GM12874 (cell line): ENCODE results near the gene FANCG.

Source experiments
- CTCF ChIP-seq: IDR thresholded peaks from 2 replicates; pipeline ENCODE4 v1.5.1; 2011; ENCODE audit warnings: low read depth, mild to moderate bottlenecking, control low read depth, low read length, moderate library complexity; ENCODE audit not compliant: insufficient read depth

Gene FANCG

GRCh38 chr9:35079426-35080341 is at the start of gene FANCG:
Gene FANCG (minus strand): TSS chr9:35079942. CDS start chr9:35079524, 418 bp downstream.
- TF ChIP-seq CTCF: no peak

GRCh38 chr9:35116898-35117551 is 37.3 kb upstream of the FANCG start:
- TF ChIP-seq CTCF: peak; percentile 89

- no peak for TF ChIP-seq CTCF
These were observed 36.8 kb upstream of the FANCG start for GRCh38 chr9:35116539-35116897.

GRCh38 chr9:35115680-35116538 is 36.2 kb upstream of the FANCG start, which contains the start of gene ATOSB:
Gene ATOSB (minus strand): TSS chr9:35115862. CDS start chr9:35108274, 7,588 bp downstream.
- TF ChIP-seq CTCF: no peak

- no peak for TF ChIP-seq CTCF
These were observed 35.3 kb upstream of the FANCG start for GRCh38 chr9:35114840-35115628.

GRCh38 chr9:35114113-35114839 is 34.5 kb upstream of the FANCG start:
- no peak for TF ChIP-seq CTCF
